A673 (cell line): ENCODE measurements around the gene YPEL2.

ENCODE experiments used
- CTCF ChIP-seq: fragments of 300-800, 200-600 bp; sonication (generic); conservative IDR thresholded peaks from 2 replicates; pipeline ENCODE4 v1.5.1; 2017; ENCODE audit warnings: low read depth, mild to moderate bottlenecking, antibody characterized with exemption, low read length, moderate library complexity, mixed read lengths
- EZH2 ChIP-seq: fragments of 200-600 bp; sonication (generic); IDR thresholded peaks from 2 replicates; pipeline ENCODE4 v1.6.1; 2017; ENCODE audit warnings: borderline replicate concordance, low read depth, mild to moderate bottlenecking, mixed read lengths, antibody characterized with exemption, low read length; ENCODE audit not compliant: poor library complexity, severe bottlenecking

DNA sequence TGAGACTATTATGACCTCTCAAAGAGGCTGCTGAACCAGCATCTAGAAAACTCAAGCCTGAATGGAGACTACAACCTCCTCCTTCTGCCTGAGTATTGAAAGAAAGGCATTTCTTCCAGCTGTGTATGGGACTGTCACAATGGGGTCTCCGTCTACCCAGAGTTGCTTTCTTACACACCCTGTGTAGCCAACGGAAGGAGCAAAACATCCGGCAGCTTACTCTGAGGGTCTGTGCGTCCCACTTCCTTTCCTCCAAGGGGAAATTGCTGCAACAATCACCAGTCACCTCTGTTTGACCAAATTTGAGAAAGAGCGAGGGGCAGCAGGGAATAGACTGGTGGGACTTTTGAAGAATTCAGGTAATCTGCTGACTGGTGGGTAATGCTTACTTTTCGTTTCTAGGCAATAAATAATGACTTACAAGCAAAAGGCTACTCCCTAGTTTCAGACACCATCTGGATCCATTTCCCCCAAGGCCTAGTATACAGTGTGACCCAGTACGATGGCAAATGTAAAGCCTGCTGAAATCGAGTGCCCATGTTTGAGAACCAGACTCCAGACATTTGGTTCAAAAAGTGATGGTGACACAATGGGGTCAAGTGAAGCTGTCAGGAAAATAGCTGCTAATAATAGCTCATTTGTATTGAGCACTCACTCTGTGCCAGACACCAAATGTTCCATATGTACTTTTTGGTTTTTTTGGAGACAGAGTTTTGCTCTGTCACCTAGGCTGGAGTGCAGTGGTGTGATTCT lies 81.7 kb downstream of the YPEL2 start:
- TF ChIP-seq CTCF, result no peak
- no peak for TF ChIP-seq EZH2
